SK-N-SH (cell line): ENCODE measurements around the gene DPEP2.

Experiments used
- CTCF ChIP-seq: fragments of 200-600 bp; sonication (generic); IDR thresholded peaks from 2 replicates; pipeline ENCODE4 v1.6.1; 2017; ENCODE audit warnings: antibody characterized with exemption, mild to moderate bottlenecking, moderate library complexity
- EP300 ChIP-seq, 2 experiments: IDR thresholded peaks; 2 replicates each; pipeline versions ENCODE4 v1.4.0 to v1.6.1; 2012; ENCODE audit warnings: borderline replicate concordance in 1 of 2, low read depth in 1 of 2, low read length in 1 of 2
- FOXM1 ChIP-seq: IDR thresholded peaks from 2 replicates; pipeline ENCODE4 v1.4.0; 2012; ENCODE audit warnings: low read depth, mild to moderate bottlenecking
- GATA2 ChIP-seq: sonication (generic); formaldehyde crosslinking; IDR thresholded peaks from 2 replicates; pipeline ENCODE4 v1.5.0; 2020; ENCODE audit warnings: mild to moderate bottlenecking, missing genetic modification reagents
- MXI1 ChIP-seq: IDR thresholded peaks from 2 replicates; pipeline ENCODE4 v1.6.1; 2012; ENCODE audit warnings: mild to moderate bottlenecking, low read depth, low read length, improper control_type of control experiment
- NRF1 ChIP-seq: IDR thresholded peaks from 2 replicates; pipeline ENCODE4 v1.6.1; 2012; ENCODE audit warnings: low read depth, mild to moderate bottlenecking, low read length
- REST ChIP-seq: IDR thresholded peaks from 2 replicates; pipeline ENCODE4 v1.6.1; 2012; ENCODE audit warnings: mild to moderate bottlenecking, low read depth, low read length, moderate library complexity
- SMC3 ChIP-seq: IDR thresholded peaks from 2 replicates; pipeline ENCODE4 v1.6.1; 2012; ENCODE audit warnings: low read depth, low read length, improper control_type of control experiment
- TAF1 ChIP-seq: IDR thresholded peaks from 2 replicates; pipeline ENCODE4 v1.6.1; 2012; ENCODE audit warnings: low read depth, mild to moderate bottlenecking, low read length, moderate library complexity, borderline replicate concordance
- TEAD4 ChIP-seq: IDR thresholded peaks from 2 replicates; pipeline ENCODE4 v1.4.0; 2012; ENCODE audit warnings: mild to moderate bottlenecking, borderline replicate concordance; ENCODE audit not compliant: insufficient read depth

GRCh38 chr16:67949645-67950044 is 49.6 kb downstream of the DPEP2 start:
- TF ChIP-seq MXI1, result no peak
- TF ChIP-seq FOXM1, result no peak
- no peak for TF ChIP-seq REST
- TF ChIP-seq CTCF, result no peak
- no peak for TF ChIP-seq TAF1
- TF ChIP-seq SMC3, result no peak
- TF ChIP-seq EP300 (IDR thresholded peaks at IDR 0.05; ENCODE audit: borderline replicate concordance in 1 of 2, low read depth in 1 of 2, low read length in 1 of 2), result no peak
- no peak for TF ChIP-seq NRF1
- TF ChIP-seq TEAD4, result no peak
- TF ChIP-seq GATA2 (CRISPR knock-in tag), result no peak
